GM19324 (cell line): ENCODE results near the gene CAVIN1.
"Not testable (repeated sequence)": the region's sequence is repeated elsewhere in the genome, so short reads cannot be mapped to it uniquely, and the experiment has no call there.

Source experiments
- ATAC-seq: cut with Tn5 transposase; IDR thresholded peaks from one replicate; pipeline ENCODE4 v1.9.1; 2021; ENCODE audit warnings: mild to moderate bottlenecking, moderate library complexity; ENCODE audit not compliant: unreplicated experiment, low FRiP score

The CAVIN1 gene

DNA sequence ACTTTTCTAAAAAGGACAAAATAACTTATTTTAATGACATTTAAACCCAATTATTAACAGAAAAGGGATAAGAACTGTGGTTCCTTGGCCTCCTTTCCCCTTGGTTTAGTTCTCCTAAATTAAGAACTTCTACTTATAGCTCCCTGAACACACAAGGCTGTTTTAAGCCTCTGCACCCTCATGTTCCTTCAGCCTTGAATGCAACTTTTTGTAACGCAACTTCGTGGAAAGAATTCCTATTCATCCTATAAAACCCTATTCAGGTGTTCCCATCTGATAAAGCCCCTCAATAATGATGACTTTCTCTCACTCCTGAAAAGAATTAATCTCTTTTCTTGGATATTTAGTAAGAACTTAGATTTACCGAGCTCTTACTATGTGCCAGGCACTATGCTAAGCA is 41.2 kb downstream of the CAVIN1 start:
- no peak for ATAC-seq

DNA sequence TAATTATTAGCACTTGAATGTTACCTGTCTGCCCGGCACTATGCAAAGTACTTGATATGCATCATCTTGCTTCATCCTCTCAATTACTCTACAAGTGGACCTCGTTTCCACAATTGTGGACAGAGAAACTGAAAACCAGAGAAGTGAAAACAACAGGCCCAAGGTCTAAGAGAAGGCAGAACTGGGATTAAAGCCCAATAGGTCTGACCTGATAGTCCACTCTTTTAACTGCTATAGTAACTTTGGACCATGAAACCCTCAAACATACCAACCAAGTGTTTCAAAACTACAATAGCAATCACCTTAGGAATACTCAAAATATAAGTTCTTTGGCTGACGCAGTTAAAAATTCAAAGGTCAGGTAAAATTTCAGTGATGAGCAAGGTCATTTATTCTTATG is 42.1 kb downstream of the CAVIN1 start:
- no peak for ATAC-seq

DNA sequence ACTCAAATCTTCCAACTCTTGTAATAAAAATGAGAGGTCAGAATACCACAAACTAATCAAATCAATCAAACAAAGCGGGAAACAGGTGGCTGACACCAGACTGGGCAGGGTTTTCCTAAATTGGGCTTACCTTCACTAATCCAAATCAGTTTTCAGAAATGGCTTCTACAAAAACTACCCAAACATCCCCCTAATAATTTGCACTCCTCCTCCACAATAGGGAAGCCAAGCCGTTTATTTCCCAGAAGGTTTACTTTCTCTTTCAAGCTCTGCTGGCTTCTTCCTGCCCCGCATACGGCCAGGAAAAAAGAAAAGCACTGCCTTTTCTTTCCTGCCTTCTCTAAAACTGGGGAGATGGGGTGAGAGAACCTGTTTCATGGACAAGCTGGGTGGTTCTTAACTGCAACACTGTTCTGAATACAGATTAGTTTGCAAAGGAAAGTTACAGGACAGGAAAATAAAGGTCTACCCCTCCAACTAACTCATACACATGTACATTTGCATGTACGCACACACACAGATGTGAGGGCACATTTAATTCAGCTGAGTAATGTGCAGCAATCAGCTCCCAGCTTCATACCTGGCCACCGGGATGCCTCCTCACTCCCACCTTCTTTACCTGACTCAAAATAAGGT is 44.0 kb downstream of the CAVIN1 start:
- no peak for ATAC-seq

DNA sequence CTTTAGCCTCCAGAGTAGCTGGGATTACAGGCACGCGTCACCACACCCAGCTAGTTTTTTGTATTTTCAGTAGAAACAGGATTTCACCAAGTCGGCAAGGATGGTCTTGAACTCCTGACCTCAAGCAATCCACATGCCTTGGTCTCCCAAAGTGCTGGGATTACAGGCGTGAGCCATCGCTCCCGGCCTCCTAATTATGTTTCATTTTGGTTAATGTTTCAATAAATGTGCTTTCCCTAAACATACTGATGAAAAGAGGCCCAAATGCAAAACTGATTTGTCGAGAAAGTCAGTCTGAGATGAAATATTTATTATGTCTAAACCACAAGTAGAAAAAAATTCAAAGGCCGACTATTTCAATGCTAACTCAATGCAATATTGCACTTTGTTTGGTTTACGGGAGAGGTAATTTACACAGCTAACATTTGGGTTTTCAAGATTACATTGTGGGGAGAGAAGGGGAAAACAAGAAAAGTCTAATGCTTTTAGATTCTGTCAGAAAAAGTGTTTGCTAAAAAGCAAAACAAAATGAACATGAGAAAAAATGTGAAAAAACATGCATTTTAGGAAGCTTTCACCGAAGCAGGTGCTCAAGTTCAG is 44.6 kb downstream of the CAVIN1 start:
- no peak for ATAC-seq

DNA sequence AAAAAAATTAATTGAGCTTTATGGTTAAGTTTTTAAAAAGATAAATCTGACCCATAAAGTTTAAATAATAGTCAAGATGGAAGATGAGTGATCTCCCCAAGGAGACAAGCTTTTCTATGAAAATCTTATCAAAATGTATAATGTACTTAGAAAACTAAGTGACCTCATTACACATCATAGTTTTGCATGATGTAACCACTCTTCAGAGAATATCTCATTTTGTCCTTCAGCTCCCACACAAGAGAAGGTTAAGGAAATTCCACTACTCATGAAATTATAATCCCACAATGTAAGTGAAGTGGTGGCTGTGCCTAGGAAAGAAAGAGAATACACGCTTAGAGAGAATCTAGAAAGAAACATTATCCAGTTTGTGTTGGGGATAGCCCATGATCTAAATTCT is 49.2 kb downstream of the CAVIN1 start:
- ATAC-seq: no peak

DNA sequence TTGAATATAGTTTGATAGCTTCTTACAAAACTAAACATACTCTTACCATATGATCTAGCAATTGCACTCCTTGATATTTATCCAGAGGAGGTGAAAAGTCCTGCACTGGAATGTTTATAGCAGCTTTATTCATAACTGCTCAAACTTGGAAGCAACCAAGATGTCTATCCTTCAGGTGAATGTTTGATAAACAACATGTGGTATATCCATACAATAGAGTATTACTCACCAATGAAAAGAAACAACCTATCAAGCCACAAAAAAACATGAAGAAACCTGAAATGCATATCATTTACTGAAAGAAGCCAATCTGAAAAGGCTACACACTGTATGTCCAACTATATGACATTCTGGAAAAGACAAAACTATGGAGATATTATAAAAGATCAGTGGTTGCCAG is 50.9 kb downstream of the CAVIN1 start:
- ATAC-seq: no peak

DNA sequence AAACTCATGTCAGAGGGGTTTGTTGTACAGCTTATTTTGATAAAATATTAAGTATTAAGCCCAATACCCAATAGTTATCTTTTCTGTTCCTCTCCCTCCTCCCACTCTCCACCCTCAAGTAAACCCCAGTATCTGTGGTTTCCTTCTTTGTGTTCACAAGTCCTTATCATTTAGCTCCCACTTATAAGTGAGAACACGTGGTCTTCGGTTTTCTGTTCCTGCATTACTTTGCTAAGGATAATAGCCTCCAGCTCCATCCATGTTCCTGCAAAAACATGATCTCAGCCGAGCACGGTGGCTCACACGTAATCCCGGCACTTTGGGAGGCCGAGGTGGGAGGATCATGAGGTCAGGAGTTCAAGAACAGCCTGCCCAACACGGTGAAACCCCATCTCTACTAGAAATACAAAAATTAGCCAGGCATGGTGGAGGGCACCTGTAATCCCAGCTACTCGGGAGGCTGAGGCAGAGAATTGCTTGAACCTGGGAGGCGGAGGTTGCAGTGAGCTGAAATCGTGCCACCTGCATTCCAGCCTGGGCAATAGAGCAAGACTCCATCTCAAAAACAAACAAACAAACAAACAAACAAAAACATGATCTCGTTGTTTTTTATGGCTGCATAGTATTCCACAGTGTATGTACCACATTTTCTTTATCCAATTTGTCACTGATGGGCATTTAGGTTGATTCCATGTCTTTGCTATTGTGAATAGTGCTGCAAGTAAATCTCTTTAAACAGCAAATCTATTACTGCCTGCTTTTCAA is 54.1 kb downstream of the CAVIN1 start:
- not testable (repeated sequence) for ATAC-seq

DNA sequence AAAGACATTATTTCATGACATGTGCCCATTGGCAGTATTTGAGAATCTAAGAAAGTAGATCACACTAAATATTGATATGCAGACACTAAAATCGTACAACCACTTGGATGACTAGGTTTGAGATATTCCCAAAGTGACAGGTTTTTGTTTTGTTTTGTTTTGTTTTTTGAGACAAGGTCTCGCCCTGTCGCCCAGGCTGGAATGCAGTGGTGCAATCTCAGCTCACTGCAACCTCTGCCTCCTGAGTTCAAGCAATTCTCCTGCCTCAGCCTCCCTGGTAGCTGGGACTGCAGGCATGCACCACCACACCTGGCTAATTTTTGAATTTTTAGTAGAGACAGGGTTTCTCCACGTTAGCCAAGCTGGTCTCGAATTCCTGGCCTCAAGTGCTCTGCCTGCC is 54.7 kb downstream of the CAVIN1 start:
- not testable (repeated sequence) for ATAC-seq

DNA sequence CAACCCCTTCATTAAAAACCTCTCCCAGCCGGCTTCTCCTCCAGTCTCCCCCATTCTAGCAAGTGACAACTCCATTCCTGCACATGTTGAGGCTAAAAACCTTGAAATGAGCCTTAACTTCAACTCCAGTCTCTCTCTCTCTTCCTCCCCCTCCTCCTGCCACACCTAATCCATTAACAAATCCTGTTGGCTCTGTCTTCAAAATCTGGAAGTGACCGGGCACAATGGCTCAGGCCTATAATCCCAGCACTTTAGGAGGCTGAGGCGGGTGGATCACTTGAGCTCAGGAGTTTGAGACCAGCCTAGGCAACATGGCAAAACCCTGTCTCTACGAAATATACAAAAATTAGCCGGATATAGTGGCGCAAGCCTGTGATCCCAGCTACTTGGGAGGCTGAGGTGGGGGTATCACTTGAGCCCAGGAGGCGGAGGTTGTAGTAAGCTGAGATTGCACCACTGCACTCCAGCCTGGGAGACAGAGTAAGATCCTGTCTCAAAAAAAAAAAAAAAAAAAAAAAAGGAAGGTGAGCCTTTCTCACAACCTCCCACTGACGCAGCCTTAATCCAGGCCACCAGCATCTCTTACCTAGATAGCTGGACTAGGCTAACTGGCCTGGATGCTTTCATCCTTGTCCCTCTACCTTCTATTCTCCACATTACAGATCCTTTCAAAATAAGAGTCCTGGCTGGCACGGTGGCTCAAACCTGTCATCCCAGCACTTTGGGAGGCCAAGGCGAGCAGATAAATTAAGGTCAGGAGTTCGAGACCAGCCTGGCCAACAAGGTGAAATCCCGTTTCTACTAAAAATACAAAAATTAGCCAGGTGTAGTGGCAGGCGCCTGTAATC is 56.7 kb downstream of the CAVIN1 start:
- not testable (repeated sequence) for ATAC-seq

DNA sequence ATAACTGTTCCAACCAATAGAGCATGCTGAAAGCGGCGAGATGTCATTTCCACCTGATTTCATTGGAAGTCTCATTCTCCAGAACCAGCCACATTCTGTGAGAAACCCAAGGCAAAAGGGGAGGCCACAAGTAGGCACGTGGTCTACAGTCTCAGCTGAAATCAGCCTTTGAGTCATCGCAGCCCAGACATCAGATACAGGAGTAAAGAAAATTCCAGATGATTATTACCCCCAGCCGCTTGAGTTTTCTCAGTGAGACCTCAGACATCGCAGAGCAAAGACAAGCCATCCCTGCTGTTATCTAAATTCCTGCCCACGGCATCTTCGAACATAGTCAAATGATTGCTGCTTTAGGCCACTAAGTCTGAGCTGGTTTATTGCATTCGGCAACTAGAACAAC is 57.9 kb downstream of the CAVIN1 start:
- no peak for ATAC-seq

DNA sequence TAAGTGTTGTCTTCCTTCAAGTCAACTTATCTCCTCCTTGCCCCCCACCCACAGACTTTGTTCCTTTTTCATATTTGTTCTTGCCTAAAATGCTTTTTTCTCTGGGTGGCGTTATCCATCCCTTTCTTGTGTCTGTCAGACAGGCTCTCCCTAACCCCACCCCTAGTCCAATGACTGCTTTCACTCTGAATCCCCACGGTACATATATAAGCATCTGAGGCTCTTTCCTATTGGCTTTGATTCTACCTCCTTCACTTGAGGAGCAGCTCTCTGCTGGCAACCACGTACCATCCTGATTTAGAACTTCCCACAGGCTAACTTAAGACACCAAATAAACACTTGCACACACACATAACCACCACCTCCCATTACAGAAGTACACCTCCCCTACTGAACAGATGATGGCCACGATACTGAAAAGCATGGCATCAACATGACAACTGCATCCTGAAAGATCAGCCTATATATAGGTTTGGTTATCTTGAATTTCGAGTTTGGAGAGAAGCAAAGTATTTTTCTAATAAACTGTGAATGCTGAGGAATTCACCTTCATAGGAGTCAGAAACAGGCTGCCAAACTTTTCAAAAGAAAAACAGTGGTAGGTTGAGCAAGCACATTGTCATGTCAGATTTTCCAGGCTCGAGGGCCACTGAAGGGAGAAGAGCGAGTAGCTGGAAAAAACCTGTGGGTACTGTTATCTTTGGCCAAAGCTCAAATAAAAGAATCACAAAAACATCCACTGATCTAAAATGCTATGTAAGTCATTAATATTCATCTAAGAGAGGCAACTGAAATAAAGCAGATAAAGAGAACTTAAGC is 59.1 kb downstream of the CAVIN1 start:
- no peak for ATAC-seq

DNA sequence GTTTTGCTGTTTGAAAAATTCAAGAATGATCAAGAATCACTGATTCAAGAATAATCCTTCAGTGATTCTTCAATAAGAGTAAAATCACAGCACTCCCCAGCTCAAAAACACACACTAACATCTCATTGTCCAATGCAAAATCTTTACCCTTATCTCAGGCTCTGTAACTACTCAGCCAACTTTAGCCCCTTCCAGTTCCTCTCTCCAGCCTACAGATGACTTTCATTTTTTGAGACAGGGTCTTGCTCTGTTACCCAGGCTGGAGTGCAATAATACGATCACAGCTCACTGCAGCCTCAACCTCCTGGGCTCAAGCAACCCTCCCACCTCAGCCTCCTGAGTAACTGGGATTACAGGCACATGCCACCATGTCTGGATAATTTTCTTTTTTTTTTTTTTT is 59.8 kb downstream of the CAVIN1 start:
- no peak for ATAC-seq

DNA sequence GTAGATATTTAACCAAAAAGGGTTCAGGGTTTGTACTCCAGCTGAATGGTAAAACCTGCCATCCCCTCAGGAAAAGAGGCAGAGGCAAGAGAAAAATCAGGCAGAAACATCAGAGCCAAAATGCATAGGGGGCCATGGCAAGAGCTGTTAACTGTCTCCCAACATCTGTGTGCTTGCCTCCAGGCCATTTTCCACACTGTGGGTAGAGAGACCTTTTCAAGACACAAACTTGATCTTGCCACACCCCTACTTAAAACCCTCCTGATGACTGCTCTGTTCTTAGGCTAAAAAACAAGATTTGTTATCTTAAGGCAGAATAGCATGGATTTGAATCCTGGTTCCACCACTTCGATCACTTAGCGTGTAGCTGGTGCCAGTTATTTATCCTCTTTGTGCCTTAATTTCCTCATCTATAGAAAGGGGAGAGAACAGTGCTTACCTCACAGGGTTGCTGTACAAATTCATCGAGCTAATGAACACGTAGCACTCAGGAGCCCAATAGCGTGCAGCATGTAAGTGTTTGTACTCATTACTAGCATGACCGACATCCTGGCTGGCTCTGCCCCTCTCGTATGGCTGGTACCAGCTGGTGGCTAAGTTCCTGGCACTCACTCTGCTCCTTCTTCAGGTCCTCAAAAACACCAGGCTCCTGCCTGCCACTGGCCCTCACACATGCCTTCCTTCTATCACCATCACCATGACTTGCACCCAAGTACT is 60.7 kb downstream of the CAVIN1 start:
- ATAC-seq: no peak

DNA sequence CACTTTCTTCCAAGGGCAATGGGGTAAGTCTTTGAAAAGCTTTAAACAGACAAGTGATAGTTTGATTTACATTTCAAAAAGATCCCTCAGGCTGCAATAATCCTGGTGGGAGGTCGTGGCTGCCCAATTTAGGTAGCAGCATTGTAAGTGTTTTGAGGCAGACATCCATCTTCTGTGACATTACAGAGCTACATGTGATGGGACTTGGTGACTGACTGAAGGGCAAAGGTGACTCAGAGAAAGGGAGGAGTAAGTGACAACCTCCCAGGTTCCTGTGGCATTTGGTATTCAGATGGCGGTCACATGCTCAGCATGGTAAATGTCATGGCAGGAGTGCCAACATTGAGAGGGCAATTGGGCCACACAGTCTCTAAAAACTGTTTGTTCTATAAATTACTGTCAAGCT is 61.3 kb downstream of the CAVIN1 start:
- no peak for ATAC-seq

DNA sequence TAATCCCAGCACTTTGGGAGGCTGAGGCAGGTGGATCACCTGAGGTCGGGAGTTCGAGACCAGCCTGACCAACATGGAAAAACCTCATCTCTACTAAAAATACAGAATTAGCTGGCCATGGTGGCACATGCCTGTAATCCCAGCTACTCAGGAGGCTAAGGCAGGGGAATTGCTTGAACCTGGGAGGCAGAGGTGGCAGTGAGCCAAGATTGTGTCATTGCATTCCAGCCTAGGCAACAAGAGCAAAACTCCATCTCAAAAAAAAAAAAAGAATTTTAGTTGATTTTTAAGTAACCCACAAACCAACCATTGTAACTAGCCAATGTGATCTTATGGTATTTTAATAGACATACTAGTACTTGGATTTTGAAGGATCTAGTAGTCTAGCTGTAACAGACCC is 62.7 kb downstream of the CAVIN1 start:
- ATAC-seq: not testable (repeated sequence)

DNA sequence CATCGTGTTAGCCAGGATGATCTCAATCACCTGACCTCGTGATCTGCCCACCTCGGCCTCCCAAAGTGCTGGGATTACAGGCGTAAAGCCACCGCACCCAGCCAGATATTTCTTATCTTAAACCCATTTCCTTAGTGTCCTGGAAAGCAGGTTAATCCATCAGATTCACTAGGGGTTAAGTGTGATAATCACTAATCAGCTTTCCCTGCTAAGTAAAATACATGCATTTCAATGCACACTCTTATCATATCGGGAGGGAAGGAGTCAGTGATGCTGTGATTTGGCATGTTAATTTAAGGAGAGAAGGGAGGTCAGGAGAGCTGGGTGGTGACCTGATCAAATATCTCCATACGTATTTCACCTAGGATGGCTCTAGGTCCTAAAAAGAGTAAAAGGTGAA is 63.9 kb downstream of the CAVIN1 start:
- no peak for ATAC-seq

DNA sequence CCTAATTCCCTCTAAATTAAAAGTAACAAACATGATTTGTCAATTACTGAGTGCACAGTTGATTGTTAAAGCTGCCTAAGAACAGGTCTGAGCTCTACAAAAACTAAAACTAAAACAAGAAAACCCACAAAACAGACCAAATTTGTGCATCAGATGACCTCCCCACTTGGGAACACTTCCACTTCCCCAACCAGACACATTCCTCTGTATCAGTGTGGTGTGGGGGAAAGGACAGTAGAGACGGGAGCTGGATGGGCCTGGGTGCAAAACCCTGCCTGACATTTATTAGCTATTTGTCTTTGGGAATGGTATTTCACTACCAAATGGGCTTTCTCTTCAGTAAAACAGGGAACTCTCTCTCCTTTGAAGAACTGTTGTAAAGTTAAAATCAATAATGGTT is 64.6 kb downstream of the CAVIN1 start:
- ATAC-seq: no peak

DNA sequence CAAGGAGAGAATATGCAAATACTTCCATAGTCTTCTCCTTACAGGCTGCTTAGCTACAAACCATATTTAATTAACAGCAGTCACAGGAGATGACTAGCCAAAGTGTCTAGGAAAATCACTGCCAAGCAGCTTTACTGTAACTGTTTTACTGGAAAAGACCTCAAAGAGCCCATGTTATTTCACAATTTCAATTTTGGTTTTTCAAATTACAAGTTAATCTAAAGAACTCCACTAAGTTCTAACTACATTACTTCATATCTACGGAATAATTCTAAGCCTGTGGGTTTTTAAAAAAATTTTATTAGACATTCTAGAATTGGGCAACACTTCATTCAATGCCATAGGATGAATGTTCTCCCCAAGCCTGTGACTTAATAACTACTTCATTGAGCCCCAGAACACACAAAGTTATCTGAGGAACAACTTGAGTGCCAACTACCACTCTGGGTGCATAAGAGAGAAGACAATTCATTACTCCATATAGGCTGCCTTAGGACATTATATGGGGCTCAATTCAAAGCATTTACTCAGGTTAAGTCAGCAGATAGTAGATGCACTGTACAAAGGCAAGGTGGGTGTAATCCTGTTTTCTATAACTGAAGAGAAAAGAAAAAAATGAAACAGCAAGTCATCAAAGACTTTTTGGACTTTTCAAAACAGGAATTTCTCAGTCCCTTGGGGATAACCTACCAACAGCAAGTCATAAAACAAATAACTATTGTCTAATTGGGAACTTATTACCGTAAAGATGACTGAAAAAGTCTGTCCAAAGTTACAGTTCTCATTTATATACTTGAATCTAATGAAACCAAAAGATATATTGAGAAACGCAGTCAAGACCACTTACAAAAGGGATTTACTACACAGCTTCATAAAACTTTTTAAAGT is 67.9 kb downstream of the CAVIN1 start:
- no peak for ATAC-seq
